Stomach (tissue), 4 donors: ENCODE results near the gene PDSS2.

ENCODE experiments used
- CTCF ChIP-seq, 7 experiments: fragments of 450-650 bp in 4 of 7; fragments of 200-600 bp in 3 of 7; sonication (generic) in 3 of 7; IDR thresholded peaks; one replicate each; pipeline ENCODE4 v1.5.1; 2016 to 2019; ENCODE audit warnings: antibody characterized with exemption in 7 of 7, control low read depth in 2 of 7, mild to moderate bottlenecking in 1 of 7
- EP300 ChIP-seq: sonication (generic); formaldehyde crosslinking; IDR thresholded peaks from one replicate; pipeline ENCODE4 v1.6.1; 2017; ENCODE audit warnings: antibody characterized with exemption
- POLR2A ChIP-seq, 4 donors: fragments of 450-650 bp; IDR thresholded peaks; one replicate each; pipeline ENCODE4 v1.6.1; 2016; ENCODE audit warnings: antibody characterized with exemption in 4 of 4, control low read depth in 2 of 4, mild to moderate bottlenecking in 1 of 4, moderate library complexity in 1 of 4

- no peak for TF ChIP-seq POLR2A (IDR thresholded peaks at IDR 0.05)
- TF ChIP-seq CTCF (IDR thresholded peaks at IDR 0.05): no peak
- no peak for TF ChIP-seq EP300
These were observed 154.8 kb downstream of the PDSS2 start for GRCh38 chr6:107304421-107305025.
